HL-60 (cell line): ENCODE measurements around the gene ATOSB.

Experiments used
- DNase-seq, 2 experiments: peaks; one replicate each; pipeline ENCODE4 v3.0.0-alpha.2; 2010 to 2020; ENCODE audit warnings: low read depth in 1 of 2, low spot score in 1 of 2
- H3K27ac ChIP-seq: fragments of 250-450 bp; sonication (Bioruptor Pico); replicated peaks from 2 replicates; pipeline ENCODE4 v1.5.1; 2020; ENCODE audit warnings: mild to moderate bottlenecking, moderate library complexity
- H3K27me3 ChIP-seq: fragments of 250-450 bp; sonication (Bioruptor Pico); 2 replicates; pipeline ENCODE4 v1.5.1; 2021; ENCODE audit warnings: mild to moderate bottlenecking, moderate library complexity; ENCODE audit not compliant: insufficient read depth, poor library complexity, severe bottlenecking
- H3K4me3 ChIP-seq: replicated peaks from 2 replicates; pipeline ENCODE4 v1.5.1; 2011; ENCODE audit warnings: mild to moderate bottlenecking, control low read depth, low read length; ENCODE audit not compliant: insufficient read depth
- GABPA ChIP-seq: IDR thresholded peaks from 2 replicates; pipeline ENCODE4 v1.6.1; 2012; ENCODE audit warnings: low read depth
- POLR2AphosphoS5 ChIP-seq: IDR thresholded peaks from 2 replicates; pipeline ENCODE4 v1.6.1; 2012; ENCODE audit warnings: low read depth
- SPI1 ChIP-seq: IDR thresholded peaks from 2 replicates; pipeline ENCODE4 v1.6.1; 2012; ENCODE audit warnings: low read depth, mild to moderate bottlenecking, borderline replicate concordance
- TF ChIP-seq, protein P1 (sequence below): IDR thresholded peaks from one replicate; pipeline ENCODE4 v1.5.1; 2011; ENCODE audit warnings: low read length, control low read depth, inconsistent platforms; ENCODE audit not compliant: insufficient read depth
- TF ChIP-seq, protein P2 (sequence below): IDR thresholded peaks from 2 replicates; pipeline ENCODE4 v1.6.1; 2012; ENCODE audit warnings: low read depth; ENCODE audit not compliant: insufficient replicate concordance

The ATOSB gene

DNA sequence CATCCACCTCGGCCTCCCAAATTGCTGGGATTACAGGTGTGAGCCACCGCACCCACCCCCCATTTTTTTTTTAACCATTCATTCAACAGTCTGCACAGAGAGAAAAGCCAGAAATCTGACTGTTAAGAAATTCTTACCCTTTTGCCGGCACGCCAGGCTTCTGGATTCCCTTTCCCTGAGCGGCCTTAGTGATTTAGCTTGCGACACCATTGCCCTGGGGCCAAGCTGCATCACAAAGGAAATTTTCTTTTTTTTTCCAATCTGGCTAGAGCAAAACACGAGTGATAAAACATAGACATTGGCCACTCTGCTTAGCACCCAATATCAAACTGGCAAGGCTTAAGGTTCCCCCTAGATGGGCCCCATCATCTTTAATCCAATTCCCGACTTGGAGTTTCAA is 21.2 kb upstream of the ATOSB start:
- H3K4me3 ChIP-seq, result no peak overlapping the region
- no peaks in the 10 kb centered on the region for H3K27me3 ChIP-seq
- TF ChIP-seq, protein P1, sequence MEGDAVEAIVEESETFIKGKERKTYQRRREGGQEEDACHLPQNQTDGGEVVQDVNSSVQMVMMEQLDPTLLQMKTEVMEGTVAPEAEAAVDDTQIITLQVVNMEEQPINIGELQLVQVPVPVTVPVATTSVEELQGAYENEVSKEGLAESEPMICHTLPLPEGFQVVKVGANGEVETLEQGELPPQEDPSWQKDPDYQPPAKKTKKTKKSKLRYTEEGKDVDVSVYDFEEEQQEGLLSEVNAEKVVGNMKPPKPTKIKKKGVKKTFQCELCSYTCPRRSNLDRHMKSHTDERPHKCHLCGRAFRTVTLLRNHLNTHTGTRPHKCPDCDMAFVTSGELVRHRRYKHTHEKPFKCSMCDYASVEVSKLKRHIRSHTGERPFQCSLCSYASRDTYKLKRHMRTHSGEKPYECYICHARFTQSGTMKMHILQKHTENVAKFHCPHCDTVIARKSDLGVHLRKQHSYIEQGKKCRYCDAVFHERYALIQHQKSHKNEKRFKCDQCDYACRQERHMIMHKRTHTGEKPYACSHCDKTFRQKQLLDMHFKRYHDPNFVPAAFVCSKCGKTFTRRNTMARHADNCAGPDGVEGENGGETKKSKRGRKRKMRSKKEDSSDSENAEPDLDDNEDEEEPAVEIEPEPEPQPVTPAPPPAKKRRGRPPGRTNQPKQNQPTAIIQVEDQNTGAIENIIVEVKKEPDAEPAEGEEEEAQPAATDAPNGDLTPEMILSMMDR, result no peak
- TF ChIP-seq POLR2AphosphoS5 (no peak), GABPA (no peak), SPI1 (no peak)
- TF ChIP-seq, protein P2, sequence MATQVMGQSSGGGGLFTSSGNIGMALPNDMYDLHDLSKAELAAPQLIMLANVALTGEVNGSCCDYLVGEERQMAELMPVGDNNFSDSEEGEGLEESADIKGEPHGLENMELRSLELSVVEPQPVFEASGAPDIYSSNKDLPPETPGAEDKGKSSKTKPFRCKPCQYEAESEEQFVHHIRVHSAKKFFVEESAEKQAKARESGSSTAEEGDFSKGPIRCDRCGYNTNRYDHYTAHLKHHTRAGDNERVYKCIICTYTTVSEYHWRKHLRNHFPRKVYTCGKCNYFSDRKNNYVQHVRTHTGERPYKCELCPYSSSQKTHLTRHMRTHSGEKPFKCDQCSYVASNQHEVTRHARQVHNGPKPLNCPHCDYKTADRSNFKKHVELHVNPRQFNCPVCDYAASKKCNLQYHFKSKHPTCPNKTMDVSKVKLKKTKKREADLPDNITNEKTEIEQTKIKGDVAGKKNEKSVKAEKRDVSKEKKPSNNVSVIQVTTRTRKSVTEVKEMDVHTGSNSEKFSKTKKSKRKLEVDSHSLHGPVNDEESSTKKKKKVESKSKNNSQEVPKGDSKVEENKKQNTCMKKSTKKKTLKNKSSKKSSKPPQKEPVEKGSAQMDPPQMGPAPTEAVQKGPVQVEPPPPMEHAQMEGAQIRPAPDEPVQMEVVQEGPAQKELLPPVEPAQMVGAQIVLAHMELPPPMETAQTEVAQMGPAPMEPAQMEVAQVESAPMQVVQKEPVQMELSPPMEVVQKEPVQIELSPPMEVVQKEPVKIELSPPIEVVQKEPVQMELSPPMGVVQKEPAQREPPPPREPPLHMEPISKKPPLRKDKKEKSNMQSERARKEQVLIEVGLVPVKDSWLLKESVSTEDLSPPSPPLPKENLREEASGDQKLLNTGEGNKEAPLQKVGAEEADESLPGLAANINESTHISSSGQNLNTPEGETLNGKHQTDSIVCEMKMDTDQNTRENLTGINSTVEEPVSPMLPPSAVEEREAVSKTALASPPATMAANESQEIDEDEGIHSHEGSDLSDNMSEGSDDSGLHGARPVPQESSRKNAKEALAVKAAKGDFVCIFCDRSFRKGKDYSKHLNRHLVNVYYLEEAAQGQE, result no peak
- no peak for DNase-seq
- H3K27ac ChIP-seq, result no peak overlapping the region

DNA sequence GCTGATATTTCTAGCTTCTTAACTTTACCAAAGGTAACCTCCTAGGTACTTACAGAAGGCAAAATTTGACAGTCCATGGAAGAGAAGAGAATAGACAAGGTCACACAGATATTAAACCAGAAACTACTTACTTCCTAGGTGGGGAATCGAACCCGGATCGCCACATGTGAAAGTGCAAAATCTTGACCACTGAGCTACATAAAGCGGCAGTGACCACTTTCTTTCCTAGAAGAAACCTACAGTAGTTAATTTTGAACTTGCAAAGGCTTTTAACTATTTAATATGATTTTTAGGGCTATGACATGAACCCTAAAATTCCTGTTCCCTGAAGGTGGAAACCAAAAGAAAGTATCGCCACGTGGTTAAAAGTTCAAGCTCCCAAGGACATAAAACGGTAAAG is 20.3 kb upstream of the ATOSB start:
- no peak overlapping the region for H3K27ac ChIP-seq
- no peak for DNase-seq
- no peaks in the 10 kb centered on the region for H3K27me3 ChIP-seq
- H3K4me3 ChIP-seq, result no peak overlapping the region
- TF ChIP-seq SPI1, result no peak
- TF ChIP-seq GABPA, result no peak

DNA sequence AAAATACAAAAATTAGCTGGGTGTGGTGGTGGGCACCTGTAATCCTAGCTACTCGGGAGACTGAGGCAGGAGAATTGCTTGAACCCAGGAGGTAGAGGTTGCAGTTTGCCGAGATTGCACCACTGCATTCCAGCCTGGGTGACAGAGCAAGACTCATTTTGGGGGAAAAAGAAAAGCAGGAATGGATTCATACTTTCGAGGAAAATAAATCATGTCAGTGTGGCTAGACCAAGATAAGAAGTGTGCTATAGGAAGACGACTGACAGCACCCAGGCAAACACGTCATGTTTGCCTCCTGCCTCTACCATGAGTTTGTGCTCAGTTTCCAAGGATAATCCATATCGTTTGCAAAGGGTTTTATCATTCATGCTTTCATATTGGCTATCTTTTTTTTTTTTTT is 19.3 kb upstream of the ATOSB start:
- TF ChIP-seq, protein P1, result no peak
- TF ChIP-seq SPI1, result no peak
- DNase-seq, result no peak

DNA sequence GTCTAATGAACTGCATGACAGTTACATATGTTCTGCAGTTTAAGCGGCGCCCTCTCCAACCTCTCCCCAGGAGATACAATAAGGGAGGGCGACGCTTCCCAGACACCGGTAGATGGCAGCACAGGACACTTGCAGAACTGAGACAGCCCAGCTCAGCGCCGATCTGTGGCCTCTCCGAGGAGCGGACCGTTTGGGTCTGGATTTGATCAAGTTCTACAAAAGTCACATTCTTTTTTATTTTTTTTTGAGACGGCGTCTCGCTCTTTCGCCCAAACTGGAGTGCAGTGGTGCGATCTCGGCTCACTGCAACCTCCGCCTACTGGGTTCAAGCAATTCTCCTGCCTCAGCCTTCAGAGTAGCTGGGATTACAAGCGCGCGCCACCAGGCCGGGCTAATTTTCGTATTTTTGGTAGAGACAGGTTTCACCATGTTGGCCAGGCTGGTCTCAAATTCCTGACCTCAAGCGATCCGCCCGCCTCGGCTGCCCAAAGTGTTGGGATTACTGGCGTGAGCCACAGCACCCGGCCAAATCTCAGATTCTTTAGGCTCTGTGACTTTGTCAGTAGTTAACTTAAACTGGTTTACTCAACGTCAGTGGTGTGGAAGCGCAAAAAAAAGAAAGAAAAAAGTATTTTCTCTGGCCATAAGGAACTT is 1.4 kb upstream of the ATOSB start:
- peak; percentile 76 to 91 for DNase-seq
- no peaks in the 10 kb centered on the region for H3K27me3 ChIP-seq
- TF ChIP-seq, protein P2, result no peak
- TF ChIP-seq GABPA (no peak), SPI1 (no peak), POLR2AphosphoS5 (no peak)
- TF ChIP-seq, protein P1, result peak; percentile 87
- H3K4me3 ChIP-seq, result no peak overlapping the region; the same call in 1 of the 2 replicates
- H3K27ac ChIP-seq, result no peak overlapping the region

More for the DNA sequence above, 19.3 kb upstream of the ATOSB start:
- no peaks in the 10 kb centered on the region for H3K27me3 ChIP-seq
- H3K4me3 ChIP-seq, result no peak overlapping the region
- no peak overlapping the region for H3K27ac ChIP-seq
